ENCODE data around the gene SLC29A2.

DNA sequence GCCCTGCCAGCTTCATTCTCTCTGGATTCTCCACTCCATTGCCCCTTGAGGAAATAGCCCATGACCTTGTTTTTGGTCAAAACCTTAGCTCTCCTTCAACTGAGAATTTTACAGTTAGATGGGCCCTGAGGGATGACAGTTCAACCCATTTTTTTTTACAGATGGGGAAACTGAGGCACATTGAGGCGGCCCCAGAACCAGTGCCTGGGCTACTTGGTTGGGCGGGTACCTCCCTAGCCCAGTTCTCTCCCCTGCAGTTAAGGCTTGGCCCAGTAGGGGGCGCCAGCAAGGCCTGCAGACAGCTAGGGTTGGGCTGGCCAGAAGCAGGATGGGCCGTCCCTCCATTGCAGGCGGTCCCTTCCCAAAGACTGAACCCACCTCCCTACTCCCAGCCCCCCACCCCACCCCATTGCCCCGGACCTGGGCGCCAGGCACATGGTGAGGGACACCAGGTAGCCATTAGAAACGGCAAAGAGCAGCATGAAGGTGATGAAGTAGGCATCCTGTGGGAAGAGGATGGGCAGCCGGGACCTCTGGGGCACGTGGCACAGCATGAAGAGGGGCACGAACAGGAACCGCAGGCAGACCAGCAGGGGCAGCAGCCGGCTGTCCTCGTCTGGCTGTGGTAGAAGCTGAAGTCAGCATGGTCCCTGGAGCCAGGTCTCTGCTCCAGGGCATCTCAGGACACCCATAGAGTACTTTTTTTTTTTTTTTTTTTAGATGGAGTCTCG lies 7.6 kb downstream of the SLC29A2 start:
- TF ChIP-seq EP300 (IDR thresholded peaks at IDR 0.05) (no peak), POLR2A (IDR thresholded peaks at IDR 0.05) (no peak)
- TF ChIP-seq, protein P1, sequence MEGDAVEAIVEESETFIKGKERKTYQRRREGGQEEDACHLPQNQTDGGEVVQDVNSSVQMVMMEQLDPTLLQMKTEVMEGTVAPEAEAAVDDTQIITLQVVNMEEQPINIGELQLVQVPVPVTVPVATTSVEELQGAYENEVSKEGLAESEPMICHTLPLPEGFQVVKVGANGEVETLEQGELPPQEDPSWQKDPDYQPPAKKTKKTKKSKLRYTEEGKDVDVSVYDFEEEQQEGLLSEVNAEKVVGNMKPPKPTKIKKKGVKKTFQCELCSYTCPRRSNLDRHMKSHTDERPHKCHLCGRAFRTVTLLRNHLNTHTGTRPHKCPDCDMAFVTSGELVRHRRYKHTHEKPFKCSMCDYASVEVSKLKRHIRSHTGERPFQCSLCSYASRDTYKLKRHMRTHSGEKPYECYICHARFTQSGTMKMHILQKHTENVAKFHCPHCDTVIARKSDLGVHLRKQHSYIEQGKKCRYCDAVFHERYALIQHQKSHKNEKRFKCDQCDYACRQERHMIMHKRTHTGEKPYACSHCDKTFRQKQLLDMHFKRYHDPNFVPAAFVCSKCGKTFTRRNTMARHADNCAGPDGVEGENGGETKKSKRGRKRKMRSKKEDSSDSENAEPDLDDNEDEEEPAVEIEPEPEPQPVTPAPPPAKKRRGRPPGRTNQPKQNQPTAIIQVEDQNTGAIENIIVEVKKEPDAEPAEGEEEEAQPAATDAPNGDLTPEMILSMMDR (IDR thresholded peaks at IDR 0.05), result no peak
